Activated CD4-positive, alpha-beta T cell treated with anti-CD3 and anti-CD28 coated beads, Interleukin-2, amount 10 ng/mL, durations not matched to agents 24 days and 14 days (primary cell): Measurements from ENCODE around the gene FLNC. TPM values are rescaled to one million over a fixed set of nuclear protein-coding genes. Genes with fewer than 3 reads are reported as not detected.

ENCODE experiments used
- DNase-seq: peaks from one replicate; pipeline ENCODE4 v3.0.0; 2022
- H3K27ac Mint-ChIP-seq: one replicate; pipeline ENCODE4 v1.8.0; 2022; ENCODE audit warnings: mild to moderate bottlenecking, mixed read lengths
- H3K27me3 Mint-ChIP-seq: one replicate; pipeline ENCODE4 v1.8.0; 2022; ENCODE audit warnings: mixed read lengths
- H3K36me3 Mint-ChIP-seq: one replicate; pipeline ENCODE4 v1.8.0; 2022; ENCODE audit warnings: low read depth, mild to moderate bottlenecking, mixed read lengths
- H3K4me1 Mint-ChIP-seq: one replicate; pipeline ENCODE4 v1.8.0; 2021; ENCODE audit warnings: mixed read lengths
- H3K4me3 Mint-ChIP-seq: one replicate; pipeline ENCODE4 v1.8.0; 2022; ENCODE audit warnings: mild to moderate bottlenecking, moderate library complexity, mixed read lengths
- H3K9me3 Mint-ChIP-seq: one replicate; pipeline ENCODE4 v1.8.0; 2021; ENCODE audit warnings: mixed read lengths
- intact Hi-C: fragments of 100-400 bp; cut with micrococcal nuclease; formaldehyde crosslinking; loops from one replicate; pipeline ENCODE4 v1.15.1; 2023
- total RNA-seq: library from RNA; stranded (reverse); gene quantifications from 2 replicates; pipeline ENCODE4 v1.2.3, GENCODE V29; 2022

FLNC gene
- total RNA-seq, 1 donor from 2014 or later = 0.02 TPM

DNA sequence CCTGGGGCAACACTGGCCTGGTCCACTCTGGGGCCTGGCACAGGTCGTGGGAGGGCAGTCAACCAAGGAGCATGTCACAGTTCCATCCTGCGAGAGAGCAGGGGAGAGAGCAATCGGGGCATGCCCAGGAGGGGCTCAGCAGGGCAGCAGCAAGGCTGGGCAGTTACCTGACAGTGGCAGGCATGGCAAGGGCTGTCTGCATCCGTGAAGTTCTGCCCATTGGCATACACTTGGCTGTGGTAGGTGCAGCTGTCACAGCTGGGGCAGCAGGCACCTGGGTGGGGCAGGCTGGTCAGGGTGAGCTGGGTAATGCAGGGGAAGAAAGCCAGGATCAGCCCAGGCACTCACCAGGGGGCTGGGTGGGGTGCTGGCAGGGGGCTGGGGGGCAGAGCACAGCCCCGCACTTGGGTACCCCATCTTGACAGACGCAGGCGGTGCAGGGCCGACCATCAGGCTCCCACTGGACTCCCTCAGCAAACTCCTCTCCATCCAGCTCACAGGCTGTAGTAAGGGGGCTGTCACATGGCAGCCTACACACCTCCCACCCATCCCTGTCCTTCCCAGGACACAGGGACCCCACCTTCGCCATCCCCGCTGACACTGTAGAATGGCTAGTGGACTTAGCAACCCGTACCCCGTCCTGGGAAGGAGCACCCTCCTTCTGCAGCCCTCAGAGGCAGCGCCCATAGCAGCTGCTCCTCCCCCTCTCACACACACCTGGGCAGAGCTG, 62.5 kb downstream of the FLNC start:
- no peak overlapping the region for H3K4me3 Mint-ChIP-seq
- no peaks in the 10 kb centered on the region for H3K9me3 Mint-ChIP-seq
- no peaks in the 10 kb centered on the region for H3K4me1 Mint-ChIP-seq
- intact Hi-C loops = no loop called here
- H3K27ac Mint-ChIP-seq = no peak overlapping the region
- no peak for DNase-seq
- H3K27me3 Mint-ChIP-seq = peaks cover 21% of the 10 kb centered on the region
- H3K36me3 Mint-ChIP-seq = no peaks in the 10 kb centered on the region

DNA sequence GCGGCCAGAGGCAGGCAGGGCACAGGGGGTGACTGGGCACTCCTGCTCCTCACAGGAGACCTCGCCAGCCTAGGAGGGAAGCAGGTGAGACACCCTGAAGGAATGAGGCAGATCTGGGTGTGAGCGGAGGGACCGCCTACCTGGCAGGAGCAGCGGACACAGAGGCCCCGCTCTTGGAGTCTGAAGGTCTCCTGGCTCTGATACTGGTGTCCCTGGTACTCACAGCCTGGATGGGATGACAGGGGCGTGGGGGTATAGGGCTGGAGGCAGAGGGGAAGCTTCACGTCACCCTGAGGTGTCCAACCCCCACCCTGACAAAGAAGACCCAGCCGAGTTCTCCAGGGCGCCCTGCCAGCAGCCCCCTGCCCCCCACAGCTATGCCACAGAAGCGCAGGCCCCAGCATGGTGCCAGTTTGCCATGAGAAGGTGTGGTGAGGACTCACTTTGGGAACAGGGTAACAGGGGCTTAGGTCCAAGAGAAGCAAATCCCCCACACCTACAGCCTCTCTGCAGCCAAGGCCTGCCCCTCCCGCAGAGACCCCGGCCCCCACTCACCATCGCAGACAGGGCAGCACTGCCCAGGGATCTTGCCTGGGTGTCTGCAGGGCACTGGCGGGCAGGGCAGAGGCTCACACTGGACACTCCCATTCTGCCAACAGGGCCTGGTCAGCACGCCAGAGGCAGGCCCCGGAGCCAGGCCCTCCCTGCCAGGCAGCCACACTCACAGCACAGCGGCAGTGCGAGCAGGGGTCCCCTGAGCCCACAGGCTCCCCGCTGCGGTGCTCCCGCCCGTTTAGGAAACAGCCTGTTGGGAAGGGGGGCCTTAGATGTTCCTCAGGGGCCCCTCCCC, 63.3 kb downstream of the FLNC start:
- H3K27ac Mint-ChIP-seq = no peak overlapping the region
- no peak overlapping the region for H3K4me3 Mint-ChIP-seq
- intact Hi-C loops = no loop called here
- H3K36me3 Mint-ChIP-seq = no peaks in the 10 kb centered on the region
- peaks cover 3% of the 10 kb centered on the region for H3K9me3 Mint-ChIP-seq
- H3K27me3 Mint-ChIP-seq = peaks cover 24% of the 10 kb centered on the region
- H3K4me1 Mint-ChIP-seq = no peaks in the 10 kb centered on the region
- no peak for DNase-seq

DNA sequence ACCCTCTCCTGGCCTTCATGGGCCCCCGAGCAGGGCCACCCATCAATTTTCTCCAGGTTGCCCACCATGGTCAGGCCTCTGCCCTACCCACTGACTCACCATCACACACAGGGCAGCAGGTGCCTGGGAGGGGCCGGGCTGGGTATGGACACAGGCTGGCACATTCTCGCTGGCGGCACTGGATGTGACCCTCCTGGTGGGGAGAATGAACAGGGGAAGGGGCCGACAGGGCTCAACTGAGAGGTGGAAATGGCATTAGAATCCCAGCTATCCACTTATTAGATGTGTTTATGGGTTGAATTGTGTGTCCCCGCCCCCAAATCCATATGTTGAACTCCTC, 63.9 kb downstream of the FLNC start:
- Mint-ChIP-seq H3K36me3 (no peaks in the 10 kb centered on the region), H3K4me1 (no peaks in the 10 kb centered on the region), H3K9me3 (peaks cover 4% of the 10 kb centered on the region), H3K27me3 (peaks cover 23% of the 10 kb centered on the region), H3K4me3 (no peak overlapping the region), H3K27ac (no peak overlapping the region)
- intact Hi-C loops = no loop called here
- DNase-seq = no peak

DNA sequence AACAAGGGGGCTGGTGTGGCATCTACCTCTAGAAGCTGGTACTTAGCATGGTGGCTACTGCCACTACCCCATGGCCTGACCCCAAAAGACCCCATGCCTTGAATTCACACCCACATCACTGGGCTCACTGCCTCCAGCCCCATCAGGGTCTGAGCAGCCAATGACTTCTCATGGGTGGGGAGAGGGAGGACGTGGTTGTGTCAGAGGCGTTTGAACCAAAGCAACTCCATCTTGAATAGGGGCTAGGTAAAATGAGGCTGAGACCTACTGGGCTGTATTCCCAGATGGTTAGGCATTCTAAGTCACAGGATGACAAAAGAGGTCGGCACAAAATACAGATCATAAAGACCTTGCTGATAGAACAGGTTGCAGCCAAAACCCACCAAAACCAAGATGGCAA, 65.1 kb downstream of the FLNC start:
- H3K27me3 Mint-ChIP-seq = peaks cover 14% of the 10 kb centered on the region
- H3K4me3 Mint-ChIP-seq = no peak overlapping the region
- no peak for DNase-seq
- no peaks in the 10 kb centered on the region for H3K4me1 Mint-ChIP-seq
- no peaks in the 10 kb centered on the region for H3K36me3 Mint-ChIP-seq
- H3K27ac Mint-ChIP-seq = no peak overlapping the region
- intact Hi-C loops = no loop called here
- H3K9me3 Mint-ChIP-seq = peaks cover 4% of the 10 kb centered on the region

DNA sequence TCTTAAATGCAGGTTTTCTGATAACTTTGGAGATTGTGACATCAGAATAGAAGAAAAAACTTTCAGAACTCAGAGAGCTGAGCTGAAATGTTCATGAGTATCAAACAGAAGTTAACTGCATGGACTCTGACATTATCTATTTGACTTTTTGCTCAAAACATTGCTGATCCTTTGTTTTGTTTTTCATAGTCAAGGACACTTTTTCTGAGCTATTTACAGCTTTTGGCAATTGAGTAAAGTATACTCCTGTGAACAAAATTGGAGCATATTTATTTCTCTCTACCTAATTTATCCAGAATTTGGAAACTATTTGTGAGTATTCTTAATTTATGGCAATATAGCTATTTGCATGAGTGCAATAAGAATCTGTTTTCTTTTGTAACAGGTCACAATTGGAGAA, 69.2 kb downstream of the FLNC start:
- intact Hi-C loops = no loop called here
- Mint-ChIP-seq H3K27me3 (peaks cover 11% of the 10 kb centered on the region), H3K9me3 (peaks cover 4% of the 10 kb centered on the region), H3K4me3 (no peak overlapping the region), H3K36me3 (no peaks in the 10 kb centered on the region), H3K4me1 (no peaks in the 10 kb centered on the region), H3K27ac (no peak overlapping the region)
- DNase-seq = no peak

DNA sequence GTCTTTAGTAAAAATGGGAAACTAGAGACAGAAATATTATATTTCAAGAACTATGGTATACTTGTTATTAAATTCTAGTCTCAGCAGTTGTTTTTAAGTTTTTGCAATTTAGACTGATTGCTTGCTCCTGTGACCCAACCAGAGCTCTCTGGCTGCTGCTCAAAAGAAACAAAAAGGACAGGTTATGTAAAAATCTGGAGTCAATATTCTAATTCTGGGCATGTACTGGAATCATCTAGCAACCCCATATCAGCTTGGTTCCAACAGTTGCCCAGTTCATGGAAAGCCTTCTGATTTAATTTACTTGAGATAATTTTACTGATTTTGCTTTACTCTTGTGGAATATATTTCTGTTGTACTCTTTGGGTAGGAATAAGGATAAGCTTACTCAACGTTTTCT, 70.0 kb downstream of the FLNC start:
- no peaks in the 10 kb centered on the region for H3K36me3 Mint-ChIP-seq
- H3K27me3 Mint-ChIP-seq = peaks cover 13% of the 10 kb centered on the region
- no peaks in the 10 kb centered on the region for H3K4me1 Mint-ChIP-seq
- H3K9me3 Mint-ChIP-seq = peaks cover 4% of the 10 kb centered on the region
- H3K4me3 Mint-ChIP-seq = no peak overlapping the region
- intact Hi-C loops = loop anchor here (10.0 kb wide), 1 partner anchor 315 kb away; no protein-coding TSS in a partner anchor
- no peak overlapping the region for H3K27ac Mint-ChIP-seq
- no peak for DNase-seq

DNA sequence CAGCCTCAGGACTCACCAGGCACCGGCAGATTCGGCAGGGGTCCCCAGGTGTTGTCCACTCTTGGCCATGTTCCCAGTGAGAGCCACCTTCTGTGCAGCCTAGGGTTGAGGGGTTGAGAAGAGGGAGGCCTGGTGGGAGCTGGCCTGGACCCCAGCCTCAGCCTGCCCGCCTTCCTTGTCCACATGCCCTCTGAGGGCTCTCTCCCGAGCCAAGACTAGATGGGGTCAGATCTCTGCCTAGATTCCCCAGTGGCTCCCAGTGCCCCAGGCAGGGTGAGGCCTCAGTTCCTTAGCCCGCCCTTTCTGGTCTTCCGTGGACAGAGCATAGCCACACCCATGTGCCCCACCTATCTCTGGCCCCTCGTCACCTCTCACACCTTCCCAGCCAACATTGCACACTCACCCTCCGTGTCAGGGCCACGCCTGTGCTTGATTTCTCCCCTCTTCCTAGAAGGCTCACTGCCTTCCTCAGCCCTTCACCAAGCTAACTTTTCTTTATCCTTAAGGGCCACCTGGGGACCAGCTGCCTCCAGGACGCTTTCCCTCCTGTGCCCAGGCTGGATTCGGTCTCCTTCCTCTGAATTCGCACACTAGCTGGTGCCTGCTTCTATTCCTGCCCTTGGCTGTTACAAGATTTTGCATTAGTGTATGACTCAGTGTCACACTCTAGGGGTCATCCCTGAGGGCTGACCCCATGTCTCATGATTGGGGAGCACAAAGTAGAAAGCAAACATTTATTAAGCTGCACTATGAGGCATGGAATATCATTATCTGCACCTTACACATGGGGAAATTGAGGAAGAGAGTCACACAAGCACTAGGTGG, 72.8 kb downstream of the FLNC start:
- no peaks in the 10 kb centered on the region for H3K4me1 Mint-ChIP-seq
- H3K27ac Mint-ChIP-seq = no peak overlapping the region
- H3K4me3 Mint-ChIP-seq = no peak overlapping the region
- peaks cover 4% of the 10 kb centered on the region for H3K9me3 Mint-ChIP-seq
- no peak for DNase-seq
- H3K36me3 Mint-ChIP-seq = no peaks in the 10 kb centered on the region
- intact Hi-C loops = loop anchor here (10.0 kb wide), 1 partner anchor 312 kb away; no protein-coding TSS in a partner anchor
- peaks cover 11% of the 10 kb centered on the region for H3K27me3 Mint-ChIP-seq

DNA sequence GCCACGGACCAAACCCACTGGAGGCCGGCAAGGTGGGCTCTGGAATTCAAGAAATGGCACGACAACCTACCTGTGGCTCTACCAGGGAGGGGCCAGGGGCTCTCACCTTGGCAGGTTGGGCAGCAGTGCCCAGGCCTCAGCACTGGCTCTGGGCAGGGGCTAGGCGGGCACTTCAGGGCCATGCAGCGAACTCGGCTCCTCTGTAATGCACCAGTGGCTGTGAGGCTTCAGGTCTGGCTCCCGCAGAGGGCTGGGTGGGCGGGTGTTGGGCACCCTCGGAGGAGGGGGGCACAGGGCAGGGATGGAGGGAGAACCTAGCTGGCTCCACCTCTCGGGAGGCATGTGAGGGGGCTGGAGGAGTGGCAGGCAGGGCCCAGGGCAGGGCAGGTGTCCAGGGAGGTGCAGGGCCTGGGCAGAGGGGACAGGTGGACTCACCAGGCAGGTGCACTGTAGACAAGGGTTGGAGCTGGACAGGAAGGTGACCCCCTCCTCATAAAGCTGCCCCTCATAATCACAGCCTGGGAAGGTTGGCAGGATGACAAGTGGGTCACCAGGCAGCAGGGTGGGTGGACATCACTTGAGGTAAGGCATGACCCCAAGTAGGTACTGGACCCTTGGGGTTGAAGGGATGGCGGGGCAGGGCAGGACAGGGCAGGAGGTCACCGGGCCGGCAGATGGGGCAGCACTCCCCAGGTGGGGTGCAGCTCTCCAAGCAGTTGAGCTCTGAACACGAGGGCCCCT, 73.6 kb downstream of the FLNC start:
- H3K4me3 Mint-ChIP-seq = no peak overlapping the region
- no peak overlapping the region for H3K27ac Mint-ChIP-seq
- H3K36me3 Mint-ChIP-seq = no peaks in the 10 kb centered on the region
- peaks cover 11% of the 10 kb centered on the region for H3K27me3 Mint-ChIP-seq
- H3K9me3 Mint-ChIP-seq = no peaks in the 10 kb centered on the region
- intact Hi-C loops = loop anchor here (1.0 to 10.0 kb wide), 2 partner anchors 188 to 311 kb away; no protein-coding TSS in a partner anchor
- no peaks in the 10 kb centered on the region for H3K4me1 Mint-ChIP-seq
- no peak for DNase-seq

DNA sequence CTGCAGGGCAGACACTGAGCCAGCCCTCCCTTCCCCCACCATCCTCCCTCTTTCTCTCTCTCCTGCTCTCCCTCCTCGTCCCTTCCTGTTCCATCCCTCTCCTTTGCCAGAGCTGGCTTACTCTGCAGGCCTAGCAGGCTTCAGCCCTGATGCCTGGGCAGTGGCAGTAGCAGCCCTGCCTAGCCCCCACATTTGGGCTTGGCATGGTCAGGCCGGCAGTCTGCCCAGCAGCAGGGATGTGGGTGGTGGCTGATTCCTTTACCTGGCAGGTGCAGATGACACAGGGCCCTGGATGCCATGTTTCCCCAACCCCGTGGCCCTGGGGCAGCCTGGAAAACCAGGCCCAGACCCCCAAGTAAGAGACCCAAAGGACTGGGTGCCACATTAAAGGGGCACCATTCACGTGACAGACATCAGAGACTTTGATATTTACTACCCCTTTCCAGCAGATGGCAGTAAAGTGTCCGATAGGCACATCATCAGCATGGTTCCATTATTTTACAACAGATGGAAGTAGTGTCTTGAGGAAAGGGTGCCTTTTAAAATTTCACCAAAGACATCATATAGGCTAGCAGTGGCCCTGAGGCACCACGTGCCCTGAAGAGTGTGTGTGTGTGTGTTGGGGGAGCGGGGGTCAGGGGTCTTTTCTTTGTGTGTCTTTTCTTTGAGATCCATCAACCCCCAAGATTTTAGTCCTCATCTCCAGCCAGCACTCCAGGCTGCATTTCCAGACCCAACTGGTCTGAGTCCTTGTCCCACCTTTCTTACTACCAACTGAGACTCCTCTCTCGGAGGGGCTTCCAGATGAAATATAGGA, 74.4 kb downstream of the FLNC start:
- DNase-seq = peak; percentile 80
- no peak overlapping the region for H3K27ac Mint-ChIP-seq

DNA sequence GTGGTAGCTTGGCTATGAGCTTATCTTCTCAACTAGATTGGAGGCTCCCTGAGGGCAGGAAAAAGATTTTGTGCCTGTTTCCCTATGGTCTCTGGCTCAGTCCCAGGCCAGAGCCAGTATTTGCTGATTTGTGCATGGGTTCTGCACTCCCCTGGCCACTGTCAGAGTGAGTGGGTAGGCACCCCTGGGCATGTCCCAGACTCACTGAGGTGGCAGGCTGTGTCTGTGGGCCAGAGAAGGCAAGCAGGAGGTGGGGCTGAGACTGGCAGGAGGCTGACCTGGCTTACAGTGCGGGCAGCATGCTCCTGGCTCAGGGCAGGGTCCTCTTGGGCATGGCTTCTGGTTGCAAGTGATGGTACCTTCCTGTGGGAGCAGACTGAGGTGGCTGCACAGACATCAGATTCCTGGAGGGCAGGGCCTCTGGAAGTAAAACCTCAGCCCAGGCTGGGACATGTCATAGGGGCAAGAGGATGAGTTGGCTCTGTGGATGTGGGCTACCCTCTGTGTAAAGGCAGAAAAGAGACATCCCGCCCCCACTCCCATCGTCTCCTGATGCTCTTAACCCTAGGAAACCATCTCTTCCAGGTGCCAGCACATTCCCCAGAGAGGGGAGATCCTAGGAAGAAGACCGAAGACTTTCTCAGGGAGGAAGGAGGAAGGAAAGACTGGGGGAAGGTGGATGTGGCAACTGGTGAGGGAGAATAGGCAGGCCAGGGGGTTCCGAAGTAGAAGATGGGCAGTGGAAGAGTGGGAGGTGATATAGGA, 76.0 kb downstream of the FLNC start:
- H3K27me3 Mint-ChIP-seq = peaks cover 29% of the 10 kb centered on the region
- H3K9me3 Mint-ChIP-seq = no peaks in the 10 kb centered on the region
- no peak overlapping the region for H3K27ac Mint-ChIP-seq
- no peak for DNase-seq
- H3K36me3 Mint-ChIP-seq = no peaks in the 10 kb centered on the region
- intact Hi-C loops = loop anchor here (10.0 kb wide), 1 partner anchor 309 kb away; no protein-coding TSS in a partner anchor
- no peaks in the 10 kb centered on the region for H3K4me1 Mint-ChIP-seq
- H3K4me3 Mint-ChIP-seq = no peak overlapping the region

More for the DNA sequence above, 74.4 kb downstream of the FLNC start:
- Mint-ChIP-seq H3K4me1 (no peaks in the 10 kb centered on the region), H3K4me3 (no peak overlapping the region), H3K27me3 (peaks cover 18% of the 10 kb centered on the region), H3K9me3 (no peaks in the 10 kb centered on the region), H3K36me3 (no peaks in the 10 kb centered on the region)
- intact Hi-C loops = loop anchor here (1.0 to 10.0 kb wide), 2 partner anchors 187 to 310 kb away; no protein-coding TSS in a partner anchor

DNA sequence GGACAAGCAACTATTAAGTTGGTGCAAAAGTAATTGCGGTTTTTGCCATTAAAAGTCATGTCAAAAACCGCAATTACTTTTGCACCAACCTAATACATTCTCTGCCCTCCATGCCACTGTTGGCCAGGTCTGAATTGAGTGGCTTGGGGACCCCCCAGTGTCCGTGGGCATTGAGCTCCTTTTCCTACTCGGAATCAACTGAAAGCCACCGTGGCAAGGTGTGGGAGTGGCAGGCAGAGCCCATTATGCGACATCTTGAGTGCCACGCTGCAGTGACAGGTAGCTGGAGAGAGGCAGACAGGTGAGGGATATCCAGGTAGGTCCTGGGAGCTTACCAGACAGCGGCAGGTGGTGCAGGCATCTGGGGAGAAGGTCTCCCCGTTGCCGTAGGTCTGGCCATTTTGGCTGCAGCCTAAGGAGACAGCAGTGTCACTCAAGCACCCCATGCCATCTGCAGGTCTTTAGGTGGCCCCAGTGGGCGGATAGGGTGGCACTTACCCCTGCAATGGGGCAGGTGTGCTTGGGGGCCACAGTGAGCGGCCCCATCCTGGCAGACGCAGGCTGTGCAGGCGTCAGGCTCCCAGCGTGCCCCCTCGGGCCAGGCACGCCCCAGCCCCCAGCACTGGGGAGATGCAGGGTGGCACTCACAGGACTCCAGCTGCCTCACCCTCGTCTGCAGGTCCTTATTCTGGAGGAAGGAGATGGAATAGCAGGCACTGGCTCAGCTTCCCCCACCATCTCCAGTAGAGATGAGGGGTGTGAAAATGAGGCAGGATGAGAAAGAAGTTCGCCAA, 76.8 kb downstream of the FLNC start:
- Mint-ChIP-seq H3K4me1 (no peaks in the 10 kb centered on the region), H3K4me3 (no peak overlapping the region), H3K9me3 (no peaks in the 10 kb centered on the region), H3K27ac (no peak overlapping the region), H3K36me3 (no peaks in the 10 kb centered on the region), H3K27me3 (peaks cover 35% of the 10 kb centered on the region)
- intact Hi-C loops = loop anchor here (10.0 kb wide), 1 partner anchor 308 kb away; no protein-coding TSS in a partner anchor
- DNase-seq = no peak
